GM12874 (cell line): ENCODE results near the gene HNRNPR.
A peak's percentile ranks its signal among the peaks of the same experiment; 100 is the strongest.

Experiments used
- TF ChIP-seq, protein P1 (sequence below): IDR thresholded peaks from 2 replicates; pipeline ENCODE4 v1.5.1; 2011; ENCODE audit warnings: low read depth, mild to moderate bottlenecking, control low read depth, low read length, moderate library complexity; ENCODE audit not compliant: insufficient read depth

The HNRNPR gene

DNA sequence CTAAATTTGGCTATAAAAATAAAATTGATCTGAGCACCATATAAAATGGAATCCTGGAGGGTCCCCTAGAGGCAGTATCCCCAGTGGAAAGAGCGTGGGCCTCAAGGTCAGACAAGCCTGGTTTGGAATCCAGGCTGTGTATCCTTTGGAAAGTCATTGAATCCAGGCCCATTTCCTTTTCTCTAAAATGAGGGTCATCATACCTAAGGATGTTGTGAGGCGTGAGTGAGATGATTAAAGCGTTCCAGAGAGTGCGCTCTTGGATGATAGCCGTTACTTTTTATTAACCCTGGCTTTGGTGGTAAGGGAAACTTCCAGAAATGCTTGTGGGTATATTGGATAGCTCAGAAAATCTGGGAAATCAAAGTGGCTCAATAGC lies 26.2 kb upstream of the HNRNPR start:
- TF ChIP-seq, protein P1, sequence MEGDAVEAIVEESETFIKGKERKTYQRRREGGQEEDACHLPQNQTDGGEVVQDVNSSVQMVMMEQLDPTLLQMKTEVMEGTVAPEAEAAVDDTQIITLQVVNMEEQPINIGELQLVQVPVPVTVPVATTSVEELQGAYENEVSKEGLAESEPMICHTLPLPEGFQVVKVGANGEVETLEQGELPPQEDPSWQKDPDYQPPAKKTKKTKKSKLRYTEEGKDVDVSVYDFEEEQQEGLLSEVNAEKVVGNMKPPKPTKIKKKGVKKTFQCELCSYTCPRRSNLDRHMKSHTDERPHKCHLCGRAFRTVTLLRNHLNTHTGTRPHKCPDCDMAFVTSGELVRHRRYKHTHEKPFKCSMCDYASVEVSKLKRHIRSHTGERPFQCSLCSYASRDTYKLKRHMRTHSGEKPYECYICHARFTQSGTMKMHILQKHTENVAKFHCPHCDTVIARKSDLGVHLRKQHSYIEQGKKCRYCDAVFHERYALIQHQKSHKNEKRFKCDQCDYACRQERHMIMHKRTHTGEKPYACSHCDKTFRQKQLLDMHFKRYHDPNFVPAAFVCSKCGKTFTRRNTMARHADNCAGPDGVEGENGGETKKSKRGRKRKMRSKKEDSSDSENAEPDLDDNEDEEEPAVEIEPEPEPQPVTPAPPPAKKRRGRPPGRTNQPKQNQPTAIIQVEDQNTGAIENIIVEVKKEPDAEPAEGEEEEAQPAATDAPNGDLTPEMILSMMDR: no peak

DNA sequence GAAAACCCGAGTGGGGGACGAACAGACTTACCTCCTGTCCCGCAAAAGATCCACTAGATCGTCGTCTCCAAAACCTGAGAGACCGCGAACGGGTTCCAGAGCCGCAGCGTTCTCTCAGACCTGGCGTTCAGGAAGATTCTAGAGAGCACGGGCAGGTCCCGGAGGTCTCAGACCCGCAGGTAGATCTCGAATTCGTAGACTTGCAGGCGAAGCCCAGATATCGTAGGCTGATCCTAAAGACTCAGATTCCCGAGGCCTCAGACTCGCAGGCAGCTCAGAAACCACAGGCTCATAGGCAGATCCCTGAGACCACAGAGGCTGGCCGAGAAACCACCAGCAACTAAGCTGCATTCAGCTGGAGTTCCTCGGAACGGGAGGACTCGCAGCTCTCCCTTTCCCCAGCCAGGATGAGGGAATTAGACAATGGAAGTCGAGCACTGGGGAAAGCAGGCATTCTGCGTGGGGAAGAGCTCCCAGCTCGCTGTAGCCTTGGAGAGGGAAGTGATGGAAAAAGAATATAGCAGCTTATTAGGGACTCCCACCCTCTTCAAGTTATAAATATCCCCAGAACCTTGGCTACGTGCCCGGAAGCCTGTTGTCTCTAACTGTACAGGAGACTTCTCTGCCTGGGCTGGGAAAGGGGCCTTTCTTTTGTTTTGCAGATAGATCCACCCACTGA lies 25.4 kb upstream of the HNRNPR start, which contains the start of gene ZNF436:
Gene ZNF436, minus strand, starts transcription at position 502 of the 679 bp plus-strand sequence. CDS start 1,831 bp downstream, outside the sequence.
- TF ChIP-seq, protein P1: no peak

- TF ChIP-seq, protein P1: peak; percentile 24; the same call in 1 of the 2 replicates
Measured at GRCh38 chr1:23368562-23369334, 24.7 kb upstream of the HNRNPR start.

- TF ChIP-seq, protein P1: no peak
Measured at GRCh38 chr1:23367791-23368561, 23.9 kb upstream of the HNRNPR start.

- TF ChIP-seq, protein P1: no peak
Measured at GRCh38 chr1:23367451-23367790, 23.3 kb upstream of the HNRNPR start.

- TF ChIP-seq, protein P1: no peak
Measured at GRCh38 chr1:23366598-23366997, 22.5 kb upstream of the HNRNPR start.

DNA sequence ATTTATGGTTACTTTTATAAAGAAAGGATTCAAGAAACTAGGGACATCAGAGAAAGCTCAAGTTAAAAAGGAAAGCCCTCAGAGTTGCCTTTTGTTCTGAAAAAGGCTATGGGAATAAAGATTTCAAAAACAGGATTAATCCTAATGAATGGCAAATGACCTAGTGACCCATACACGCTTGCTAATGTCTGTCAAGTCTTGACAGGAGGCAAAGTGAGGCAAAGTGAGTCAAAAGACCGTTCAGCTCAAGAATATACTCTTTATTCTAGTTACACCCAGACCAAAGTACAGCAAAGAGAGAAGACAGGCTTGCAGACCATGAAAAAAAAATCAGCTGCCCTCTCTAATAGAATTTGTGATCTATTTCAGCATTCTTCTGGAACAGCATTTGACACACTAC lies 22.1 kb upstream of the HNRNPR start:
- TF ChIP-seq, protein P1: no peak
